K562 (cell line): ENCODE measurements around the gene ZBTB42. TPM values are rescaled to one million over a fixed set of nuclear protein-coding genes. Genes with fewer than 3 reads are reported as not detected.

Source experiments
- ATAC-seq: fragments of 200-7000 bp; cut with Tn5 transposase; 3 replicates; pipeline ENCODE4 v1.9.1; 2020; ENCODE audit warnings: moderate library complexity
- BruUV-seq: library from RNA; stranded (reverse); fragments of 400-500 nt; replicated peaks from 2 replicates; lab custom pipeline; 2021; lab: Mats Ljungman, UMichigan
- CTCF ChIA-PET: fragments of 300-600 bp; formaldehyde crosslinking; extraction: SDS; loops from one replicate; lab custom pipeline; 2021; ENCODE audit warnings: low intra/inter-chr PET ratio; lab: Yijun Ruan, JAX
- POLR2A ChIA-PET: fragments of 300-600, 350-650 bp; sonication (Branson Sonifier 250); formaldehyde crosslinking; extraction: SDS; loops from one replicate; lab custom pipeline; 2021; ENCODE audit warnings: antibody characterized with exemption, inconsistent platforms; lab: Yijun Ruan, JAX
- DNase-seq, 4 experiments: peaks; one replicate each; pipeline versions ENCODE4 v3.0.0 to v3.0.0-alpha.2; 2011 to 2018; ENCODE audit warnings: low spot score in 3 of 4, mixed read lengths in 3 of 4; ENCODE audit errors: extremely low read depth in 1 of 4
- FAIRE-seq: peaks from 2 replicates; lab custom pipeline; 2011; peaks lifted over from hg19 to GRCh38; lab: Jason Lieb, UNC
- H2AFZ ChIP-seq: 2 replicates; pipeline ENCODE4 v1.6.0; 2011; ENCODE audit warnings: low read depth, low read length, control low read depth, inconsistent platforms
- H3K27ac ChIP-seq: fragments of 200-600 bp; 3 replicates; pipeline ENCODE4 v1.8.0; 2011; ENCODE audit warnings: low read depth, mild to moderate bottlenecking, control low read depth, inconsistent platforms, low read length, moderate library complexity, mixed read lengths; ENCODE audit errors: extremely low read depth
- H3K27me3 ChIP-seq, 2 experiments: fragments of 300-600 bp in 1 of 2; 2 replicates in 1 of 2; 3 replicates in 1 of 2; pipeline versions ENCODE4 v1.6.0 to v1.8.0; 2011; ENCODE audit warnings: inconsistent platforms in 2 of 2, low read length in 2 of 2, mild to moderate bottlenecking in 1 of 2, mixed read lengths in 1 of 2, moderate library complexity in 1 of 2; ENCODE audit not compliant: control insufficient read depth in 2 of 2, insufficient read depth in 2 of 2
- H3K36me3 ChIP-seq: fragments of 300-600 bp; 3 replicates; pipeline ENCODE4 v1.8.0; 2011; ENCODE audit warnings: mild to moderate bottlenecking, low read length, inconsistent platforms; ENCODE audit not compliant: control insufficient read depth, insufficient read depth
- H3K4me1 ChIP-seq, 2 experiments: fragments of 200-600 bp in 1 of 2; replicated peaks in 1 of 2; 2 replicates in 1 of 2; 3 replicates in 1 of 2; pipeline versions ENCODE4 v1.5.1 to v1.8.0; 2011; ENCODE audit warnings: inconsistent platforms in 2 of 2, low read length in 2 of 2, mild to moderate bottlenecking in 1 of 2, mixed read lengths in 1 of 2, moderate library complexity in 1 of 2; ENCODE audit not compliant: control insufficient read depth in 2 of 2, insufficient read depth in 2 of 2
- H3K4me2 ChIP-seq: 2 replicates; pipeline ENCODE4 v1.6.1; 2011; ENCODE audit warnings: low read length, control low read depth, inconsistent platforms, mixed read lengths; ENCODE audit not compliant: insufficient read depth
- H3K4me3 ChIP-seq: fragments of 200-600 bp; sonication (generic), shearing (Covaris generic); 2 replicates; pipeline ENCODE4 v1.5.1; 2016; ENCODE audit warnings: control low read depth, inconsistent platforms
- H3K79me2 ChIP-seq: fragments of 200-600 bp; 3 replicates; pipeline ENCODE4 v1.8.0; 2011; ENCODE audit warnings: low read length, inconsistent platforms; ENCODE audit not compliant: control insufficient read depth, insufficient read depth
- H3K9ac ChIP-seq, 2 experiments: 2 replicates each; pipeline versions ENCODE4 v1.6.0 to v1.6.1; 2011; ENCODE audit warnings: low read depth in 2 of 2, low read length in 2 of 2, control low read depth in 1 of 2, inconsistent platforms in 1 of 2, mild to moderate bottlenecking in 1 of 2, mixed read lengths in 1 of 2; ENCODE audit not compliant: insufficient read depth in 1 of 2
- H3K9me1 ChIP-seq: one replicate; pipeline ENCODE4 v1.6.0; 2011; ENCODE audit warnings: inconsistent platforms, mild to moderate bottlenecking, low read length, moderate library complexity; ENCODE audit not compliant: control insufficient read depth, insufficient read depth
- H3K9me3 ChIP-seq: replicated peaks from 2 replicates; pipeline ENCODE4 v1.5.1; 2011; ENCODE audit warnings: low read depth, low read length, inconsistent platforms; ENCODE audit not compliant: control insufficient read depth, insufficient read depth
- H4K20me1 ChIP-seq: replicated peaks from 2 replicates; pipeline ENCODE4 v1.6.1; 2011; ENCODE audit warnings: low read length, inconsistent platforms, mixed read lengths; ENCODE audit not compliant: control insufficient read depth, insufficient read depth
- BCOR ChIP-seq: fragments of 450-650 bp; IDR thresholded peaks from 2 replicates; pipeline ENCODE4 v1.6.1; 2016
- FOXJ2 ChIP-seq: fragments of 200-800 bp; sonication (Bioruptor generic); IDR thresholded peaks from 2 replicates; pipeline ENCODE4 v1.6.1; 2016; ENCODE audit warnings: missing genetic modification characterization, missing compliant biosample characterization
- MTA1 ChIP-seq: fragments of 450-650 bp; IDR thresholded peaks from 2 replicates; pipeline ENCODE4 v1.6.1; 2017; ENCODE audit warnings: borderline replicate concordance
- NCOR1 ChIP-seq: fragments of 450-650 bp; IDR thresholded peaks from 2 replicates; pipeline ENCODE4 v1.6.1; 2016; ENCODE audit warnings: mild to moderate bottlenecking, moderate library complexity
- POLR2G ChIP-seq: fragments of 200-400 bp; formaldehyde crosslinking; IDR thresholded peaks from 2 replicates; pipeline ENCODE4 v1.6.1; 2017; ENCODE audit warnings: low read depth, mild to moderate bottlenecking, antibody characterized with exemption, low read length, moderate library complexity
- WGBS: fragments of 100-300 bp; shearing (Covaris generic); methylation state at CpG from one replicate; pipeline ENCODE4 v1.1.6; 2016; ENCODE audit warnings: low coverage, mixed read lengths; ENCODE audit not compliant: insufficient coverage; ENCODE audit errors: missing lambda C conversion rate; 5-methylcytosine and 5-hydroxymethylcytosine counted together
- in situ Hi-C: fragments of 300-500 bp; cut with MboI; formaldehyde crosslinking; loops from 4 replicates; pipeline ENCODE4 v1.15.0; 2018; ENCODE audit warnings: inconsistent platforms, mixed read lengths
- intact Hi-C: fragments of 100-400 bp; cut with micrococcal nuclease; formaldehyde crosslinking; loops from 2 replicates; pipeline ENCODE4 v1.14.2; 2022
- polyA plus RNA-seq, 8 experiments: library from polyadenylated mRNA; depleted of rRNA in 4 of 8; stranded (reverse) in 5 of 8; unstranded in 3 of 8; fragments of >200 nt; fragmentation: Nextera tagmentation in 2 of 8; fragmentation: Illumina TruSeq in 1 of 8; extraction: Ambion mirVana in 2 of 8; extraction: Trizol in 1 of 8; gene quantifications; 2 replicates each; pipeline versions ENCODE4 v1.2.1 to v1.2.3, GENCODE V29; 2011 to 2014; ENCODE audit warnings: inconsistent platforms in 1 of 8, missing spikeins in 1 of 8
- total RNA-seq, 7 experiments: library from RNA; depleted of rRNA in 6 of 7; stranded (reverse); fragments of >200 nt in 6 of 7; fragmentation: Illumina TruSeq in 2 of 7; extraction: Trizol in 2 of 7; gene quantifications; 2 replicates each; pipeline versions ENCODE4 v1.2.1 to v1.2.3, GENCODE V29; 2011 to 2021; ENCODE audit warnings: low replicate concordance in 1 of 7
- TF ChIP-seq, protein P1 (sequence below): fragments of 250-450 bp; sonication (Bioruptor Pico); IDR thresholded peaks from 2 replicates; pipeline ENCODE4 v1.8.0; 2021; ENCODE audit warnings: mild to moderate bottlenecking, moderate library complexity
- TF ChIP-seq, protein P2 (sequence below): sonication (generic); formaldehyde crosslinking; IDR thresholded peaks from 2 replicates; pipeline ENCODE4 v1.8.0; 2023; ENCODE audit warnings: mild to moderate bottlenecking, missing genetic modification reagents
- TF ChIP-seq, protein P3 (sequence below): sonication (generic); formaldehyde crosslinking; IDR thresholded peaks from 2 replicates; pipeline ENCODE4 v1.8.0; 2022; ENCODE audit warnings: mild to moderate bottlenecking, missing genetic modification reagents

ZBTB42 gene
- total and polyA plus RNA-seq, 9 of the 15 experiments (the other 6 are each of a cell fraction or from before 2014, with no cell fraction given), result 0.03 to 8.5 (median 2.4) TPM

DNA sequence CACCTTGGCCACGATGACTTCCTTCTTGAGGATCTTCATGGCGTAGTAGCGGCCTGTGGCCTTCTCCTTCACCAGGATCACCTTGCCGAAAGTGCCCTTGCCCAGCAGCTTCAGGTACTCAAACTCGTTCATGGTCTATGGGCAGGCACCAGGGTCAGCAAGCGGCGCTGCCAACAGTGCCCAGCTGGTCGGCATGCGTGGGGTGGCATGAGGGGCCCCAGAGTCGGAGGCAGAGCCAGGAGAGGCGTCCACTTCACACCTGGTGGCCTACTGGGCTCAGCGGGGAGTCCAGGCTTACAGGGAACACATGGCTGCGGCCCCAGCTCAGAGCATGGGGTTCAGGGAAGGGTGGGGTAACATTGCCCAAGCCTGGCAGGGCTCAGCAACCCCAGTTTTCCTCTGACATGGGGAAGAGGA, 25.8 kb upstream of the ZBTB42 start:
- H3K79me2 ChIP-seq, result no peaks in the 10 kb centered on the region
- H3K4me1 ChIP-seq, result peaks cover 0 to 55% of the 10 kb centered on the region in 2 experiments; a peak in 2 of 5 replicates
- no TSS peak for BruUV-seq
- H3K9ac ChIP-seq, result no peak overlapping the region
- ATAC-seq (no peak), FAIRE-seq (no peak), DNase-seq (no peak)
- H2AFZ ChIP-seq, result no peak overlapping the region
- intact Hi-C loops, result no loop called here
- in situ Hi-C loops, result no loop called here
- H4K20me1 ChIP-seq, result no peaks in the 10 kb centered on the region
- peaks cover 6% of the 10 kb centered on the region; the same call in 1 of the 2 replicates for H3K9me3 ChIP-seq
- ChIA-PET CTCF (no interaction called here), POLR2A (interaction anchor here (0.6 to 1.1 kb wide), 3 partner anchors 10 to 22 kb away, joined by 3 read pairs; partner anchors contain the start of gene SIVA1)
- no peak overlapping the region for H3K4me2 ChIP-seq
- H3K9me1 ChIP-seq, result no peaks in the 10 kb centered on the region
- H3K27ac ChIP-seq, result no peak overlapping the region
- TF ChIP-seq MTA1, result no peak
- TF ChIP-seq POLR2G, result peak; percentile 56; the same call in 1 of the 2 replicates
- WGBS, result 98% methylated on average over 6 of the region's 13 CpGs
- no peaks in the 10 kb centered on the region for H3K27me3 ChIP-seq
- no peak overlapping the region for H3K4me3 ChIP-seq
- H3K36me3 ChIP-seq, result peaks cover 74% of the 10 kb centered on the region; the same call in 1 of the 3 replicates

DNA sequence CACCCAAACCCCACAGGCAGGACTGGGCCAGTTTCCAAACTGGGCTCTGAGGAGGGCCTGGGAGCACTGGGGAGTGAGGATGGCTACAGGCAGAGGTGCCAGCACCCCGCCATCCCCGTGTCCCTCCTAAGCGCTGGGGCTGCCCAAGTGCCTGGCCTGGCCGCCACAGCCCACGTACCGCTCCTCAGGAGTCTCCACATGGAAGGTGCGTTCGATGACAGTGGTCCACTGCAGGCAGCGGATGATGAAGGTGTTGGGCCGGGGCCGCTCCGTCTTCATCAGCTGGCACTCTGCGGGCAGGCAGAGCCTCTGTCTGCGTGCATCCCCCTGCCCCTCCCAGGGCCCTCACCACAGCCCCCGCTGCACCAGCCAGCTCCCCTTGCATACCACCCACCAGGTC, 24.4 kb upstream of the ZBTB42 start:
- Histone ChIP-seq H3K4me1 (peaks cover 0 to 50% of the 10 kb centered on the region in 2 experiments; a peak in 2 of 5 replicates), H3K4me3 (no peak overlapping the region), H3K9ac (peak overlapping the region in 1 of 2 experiments; percentile 45; a peak in 1 of 4 replicates), H3K27me3 (no peaks in the 10 kb centered on the region), H3K27ac (no peak overlapping the region), H2AFZ (no peak overlapping the region), H3K9me1 (no peaks in the 10 kb centered on the region), H4K20me1 (no peaks in the 10 kb centered on the region), H3K4me2 (no peak overlapping the region), H3K9me3 (peaks cover under 1% of the 10 kb centered on the region; the same call in 1 of the 2 replicates), H3K79me2 (no peaks in the 10 kb centered on the region), H3K36me3 (peaks cover 69% of the 10 kb centered on the region; the same call in 1 of the 3 replicates)
- FAIRE-seq, result no peak
- in situ Hi-C loops, result no loop called here
- 90% methylated on average over 10 of the region's 15 CpGs for WGBS
- ChIA-PET POLR2A (no interaction called here), CTCF (no interaction called here)
- BruUV-seq, result no TSS peak
- intact Hi-C loops, result no loop called here
- no peak for DNase-seq
- no peak for ATAC-seq
- TF ChIP-seq, protein P1, sequence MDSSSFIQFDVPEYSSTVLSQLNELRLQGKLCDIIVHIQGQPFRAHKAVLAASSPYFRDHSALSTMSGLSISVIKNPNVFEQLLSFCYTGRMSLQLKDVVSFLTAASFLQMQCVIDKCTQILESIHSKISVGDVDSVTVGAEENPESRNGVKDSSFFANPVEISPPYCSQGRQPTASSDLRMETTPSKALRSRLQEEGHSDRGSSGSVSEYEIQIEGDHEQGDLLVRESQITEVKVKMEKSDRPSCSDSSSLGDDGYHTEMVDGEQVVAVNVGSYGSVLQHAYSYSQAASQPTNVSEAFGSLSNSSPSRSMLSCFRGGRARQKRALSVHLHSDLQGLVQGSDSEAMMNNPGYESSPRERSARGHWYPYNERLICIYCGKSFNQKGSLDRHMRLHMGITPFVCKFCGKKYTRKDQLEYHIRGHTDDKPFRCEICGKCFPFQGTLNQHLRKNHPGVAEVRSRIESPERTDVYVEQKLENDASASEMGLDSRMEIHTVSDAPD (CRISPR knock-in tag), result no peak
- TF ChIP-seq FOXJ2, result no peak
- TF ChIP-seq, protein P2, sequence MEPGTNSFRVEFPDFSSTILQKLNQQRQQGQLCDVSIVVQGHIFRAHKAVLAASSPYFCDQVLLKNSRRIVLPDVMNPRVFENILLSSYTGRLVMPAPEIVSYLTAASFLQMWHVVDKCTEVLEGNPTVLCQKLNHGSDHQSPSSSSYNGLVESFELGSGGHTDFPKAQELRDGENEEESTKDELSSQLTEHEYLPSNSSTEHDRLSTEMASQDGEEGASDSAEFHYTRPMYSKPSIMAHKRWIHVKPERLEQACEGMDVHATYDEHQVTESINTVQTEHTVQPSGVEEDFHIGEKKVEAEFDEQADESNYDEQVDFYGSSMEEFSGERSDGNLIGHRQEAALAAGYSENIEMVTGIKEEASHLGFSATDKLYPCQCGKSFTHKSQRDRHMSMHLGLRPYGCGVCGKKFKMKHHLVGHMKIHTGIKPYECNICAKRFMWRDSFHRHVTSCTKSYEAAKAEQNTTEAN, result no peak
- TF ChIP-seq, protein P3, sequence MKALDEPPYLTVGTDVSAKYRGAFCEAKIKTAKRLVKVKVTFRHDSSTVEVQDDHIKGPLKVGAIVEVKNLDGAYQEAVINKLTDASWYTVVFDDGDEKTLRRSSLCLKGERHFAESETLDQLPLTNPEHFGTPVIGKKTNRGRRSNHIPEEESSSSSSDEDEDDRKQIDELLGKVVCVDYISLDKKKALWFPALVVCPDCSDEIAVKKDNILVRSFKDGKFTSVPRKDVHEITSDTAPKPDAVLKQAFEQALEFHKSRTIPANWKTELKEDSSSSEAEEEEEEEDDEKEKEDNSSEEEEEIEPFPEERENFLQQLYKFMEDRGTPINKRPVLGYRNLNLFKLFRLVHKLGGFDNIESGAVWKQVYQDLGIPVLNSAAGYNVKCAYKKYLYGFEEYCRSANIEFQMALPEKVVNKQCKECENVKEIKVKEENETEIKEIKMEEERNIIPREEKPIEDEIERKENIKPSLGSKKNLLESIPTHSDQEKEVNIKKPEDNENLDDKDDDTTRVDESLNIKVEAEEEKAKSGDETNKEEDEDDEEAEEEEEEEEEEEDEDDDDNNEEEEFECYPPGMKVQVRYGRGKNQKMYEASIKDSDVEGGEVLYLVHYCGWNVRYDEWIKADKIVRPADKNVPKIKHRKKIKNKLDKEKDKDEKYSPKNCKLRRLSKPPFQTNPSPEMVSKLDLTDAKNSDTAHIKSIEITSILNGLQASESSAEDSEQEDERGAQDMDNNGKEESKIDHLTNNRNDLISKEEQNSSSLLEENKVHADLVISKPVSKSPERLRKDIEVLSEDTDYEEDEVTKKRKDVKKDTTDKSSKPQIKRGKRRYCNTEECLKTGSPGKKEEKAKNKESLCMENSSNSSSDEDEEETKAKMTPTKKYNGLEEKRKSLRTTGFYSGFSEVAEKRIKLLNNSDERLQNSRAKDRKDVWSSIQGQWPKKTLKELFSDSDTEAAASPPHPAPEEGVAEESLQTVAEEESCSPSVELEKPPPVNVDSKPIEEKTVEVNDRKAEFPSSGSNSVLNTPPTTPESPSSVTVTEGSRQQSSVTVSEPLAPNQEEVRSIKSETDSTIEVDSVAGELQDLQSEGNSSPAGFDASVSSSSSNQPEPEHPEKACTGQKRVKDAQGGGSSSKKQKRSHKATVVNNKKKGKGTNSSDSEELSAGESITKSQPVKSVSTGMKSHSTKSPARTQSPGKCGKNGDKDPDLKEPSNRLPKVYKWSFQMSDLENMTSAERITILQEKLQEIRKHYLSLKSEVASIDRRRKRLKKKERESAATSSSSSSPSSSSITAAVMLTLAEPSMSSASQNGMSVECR, result no peak
- TF ChIP-seq NCOR1, result no peak
- 0 out of 2 replicates have a peak, but pooled peaks have one; percentile 7 for TF ChIP-seq BCOR
